ENCODE data around the gene GRM5.

Gene GRM5

DNA sequence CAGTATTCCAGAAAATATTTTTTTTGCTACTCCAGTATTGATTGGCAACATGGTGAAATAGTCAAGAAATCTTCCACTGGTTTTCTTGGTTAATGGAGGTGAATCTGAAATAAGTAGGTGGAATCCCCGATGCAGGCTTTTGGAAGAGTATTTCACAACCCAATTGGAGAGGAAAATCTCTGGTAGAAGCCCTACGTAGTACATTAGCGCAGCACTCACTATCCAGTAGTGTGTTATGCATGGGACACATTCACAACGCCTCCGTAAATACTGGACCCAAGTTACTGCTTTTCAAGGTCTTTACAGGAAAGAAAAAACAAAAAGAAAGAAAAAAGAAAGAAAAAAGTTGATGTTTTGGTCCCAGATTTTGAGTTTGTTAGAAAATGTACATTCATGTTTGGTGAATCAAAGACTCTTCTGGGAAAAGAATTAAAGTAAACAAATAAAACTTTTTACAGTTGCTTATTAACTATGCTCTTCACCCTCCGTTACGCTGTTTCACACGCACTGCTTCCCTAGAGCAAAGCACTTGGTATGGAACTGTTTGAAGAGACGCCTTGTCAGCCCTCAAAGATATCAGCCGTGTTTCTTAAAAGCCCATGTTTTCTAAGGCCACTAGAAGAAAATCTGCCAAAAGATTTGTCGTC, 557.9 kb downstream of the GRM5 start:
- TF ChIP-seq, protein P1, sequence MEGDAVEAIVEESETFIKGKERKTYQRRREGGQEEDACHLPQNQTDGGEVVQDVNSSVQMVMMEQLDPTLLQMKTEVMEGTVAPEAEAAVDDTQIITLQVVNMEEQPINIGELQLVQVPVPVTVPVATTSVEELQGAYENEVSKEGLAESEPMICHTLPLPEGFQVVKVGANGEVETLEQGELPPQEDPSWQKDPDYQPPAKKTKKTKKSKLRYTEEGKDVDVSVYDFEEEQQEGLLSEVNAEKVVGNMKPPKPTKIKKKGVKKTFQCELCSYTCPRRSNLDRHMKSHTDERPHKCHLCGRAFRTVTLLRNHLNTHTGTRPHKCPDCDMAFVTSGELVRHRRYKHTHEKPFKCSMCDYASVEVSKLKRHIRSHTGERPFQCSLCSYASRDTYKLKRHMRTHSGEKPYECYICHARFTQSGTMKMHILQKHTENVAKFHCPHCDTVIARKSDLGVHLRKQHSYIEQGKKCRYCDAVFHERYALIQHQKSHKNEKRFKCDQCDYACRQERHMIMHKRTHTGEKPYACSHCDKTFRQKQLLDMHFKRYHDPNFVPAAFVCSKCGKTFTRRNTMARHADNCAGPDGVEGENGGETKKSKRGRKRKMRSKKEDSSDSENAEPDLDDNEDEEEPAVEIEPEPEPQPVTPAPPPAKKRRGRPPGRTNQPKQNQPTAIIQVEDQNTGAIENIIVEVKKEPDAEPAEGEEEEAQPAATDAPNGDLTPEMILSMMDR (IDR thresholded peaks at IDR 0.05; ENCODE audit: control insufficient read depth, extremely low read depth, insufficient read depth) = no peak
- peak; percentile 61 for DNase-seq (ENCODE audit: low read depth)
- no peak overlapping the region for H3K4me3 ChIP-seq (ENCODE audit: low read depth, low read length)

DNA sequence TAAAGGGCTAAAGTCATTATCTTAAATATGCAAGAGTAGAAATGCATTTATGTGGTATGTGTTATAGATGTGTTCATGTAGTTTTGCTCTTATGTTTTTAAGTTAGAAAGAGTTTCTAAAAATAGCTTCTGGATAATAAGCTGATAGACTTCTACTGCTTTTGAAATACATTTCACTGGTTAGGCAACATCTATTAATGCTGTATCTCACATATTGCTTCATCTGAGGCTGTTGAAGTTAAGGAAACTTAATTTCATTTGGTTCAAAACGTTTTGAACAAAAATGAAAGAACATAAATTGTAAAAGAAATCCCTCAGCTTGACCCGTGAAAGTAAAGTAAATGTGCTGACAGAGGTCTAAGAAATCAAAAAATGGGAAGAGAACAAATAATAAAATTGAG, 564.2 kb downstream of the GRM5 start:
- H3K4me3 ChIP-seq (ENCODE audit: low read depth, low read length) = no peak overlapping the region
- no peak for DNase-seq (ENCODE audit: low read depth)
- TF ChIP-seq, protein P1 (IDR thresholded peaks at IDR 0.05; ENCODE audit: control insufficient read depth, extremely low read depth, insufficient read depth) = no peak

DNA sequence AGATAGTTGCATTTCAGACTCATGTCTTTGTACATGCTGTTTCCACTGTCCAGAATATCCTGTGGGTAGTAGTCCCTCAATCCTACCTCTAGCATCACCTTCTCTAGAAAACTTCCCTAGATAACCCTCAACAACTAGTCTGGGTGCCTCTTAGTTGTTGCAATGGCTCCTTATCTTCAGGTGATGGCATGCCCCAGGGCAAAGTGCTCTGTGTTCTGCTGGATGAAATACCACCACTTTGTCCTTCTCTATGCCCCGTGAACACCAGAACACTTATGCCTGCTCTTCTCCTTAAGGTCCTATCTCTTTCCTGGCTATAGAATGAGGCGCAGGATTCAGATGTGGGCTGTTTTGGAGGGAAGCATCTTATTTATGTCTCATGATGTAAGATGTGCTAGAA, 569.9 kb downstream of the GRM5 start:
- no peak for DNase-seq (ENCODE audit: low read depth)

DNA sequence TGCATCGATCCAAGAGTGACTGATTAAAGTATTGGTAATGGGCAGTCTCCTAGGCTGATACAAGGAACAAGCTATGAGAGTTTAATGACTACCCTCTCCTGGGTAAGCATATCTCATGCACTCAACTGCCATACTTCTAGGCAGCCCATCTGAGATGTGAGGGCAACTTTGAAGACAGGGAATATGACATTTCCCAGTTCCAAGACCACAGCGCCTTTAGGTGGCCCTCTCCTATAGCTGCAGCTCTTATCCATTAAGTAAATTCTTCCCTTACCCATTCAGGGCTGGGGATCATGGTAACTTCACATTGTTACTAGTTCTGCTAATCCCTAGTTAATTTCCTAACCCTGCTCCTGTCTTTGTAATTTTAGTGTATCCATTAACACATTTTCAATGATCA, 570.9 kb downstream of the GRM5 start:
- DNase-seq (ENCODE audit: low read depth) = no peak
- H3K4me3 ChIP-seq (ENCODE audit: low read depth, low read length) = no peak overlapping the region
- TF ChIP-seq, protein P1 (IDR thresholded peaks at IDR 0.05; ENCODE audit: control insufficient read depth, extremely low read depth, insufficient read depth) = no peak

More for the DNA sequence above, 569.9 kb downstream of the GRM5 start:
- TF ChIP-seq, protein P1 (IDR thresholded peaks at IDR 0.05; ENCODE audit: control insufficient read depth, extremely low read depth, insufficient read depth) = no peak
- no peak overlapping the region for H3K4me3 ChIP-seq (ENCODE audit: low read depth, low read length)

DNA sequence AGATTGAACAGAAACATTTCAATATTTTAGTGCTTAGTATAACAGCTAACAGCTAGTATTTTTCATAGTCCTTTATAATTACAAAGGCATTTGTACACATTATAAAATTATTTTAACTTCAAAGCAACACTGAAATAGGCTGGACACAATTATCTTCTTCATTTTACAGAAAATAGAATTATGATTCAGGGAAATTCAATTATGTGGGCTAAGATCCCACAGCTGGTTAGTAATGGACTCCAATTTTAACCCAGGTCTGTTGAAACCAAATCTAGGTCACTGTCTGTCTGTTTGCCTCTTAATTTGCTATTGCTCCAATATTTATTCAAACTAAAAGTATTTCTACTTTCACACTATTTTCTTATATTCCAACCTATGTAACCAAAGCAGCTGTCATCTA, 574.1 kb downstream of the GRM5 start:
- no peak for DNase-seq (ENCODE audit: low read depth)
- TF ChIP-seq, protein P1 (IDR thresholded peaks at IDR 0.05; ENCODE audit: control insufficient read depth, extremely low read depth, insufficient read depth) = no peak
- H3K4me3 ChIP-seq (ENCODE audit: low read depth, low read length) = no peak overlapping the region

DNA sequence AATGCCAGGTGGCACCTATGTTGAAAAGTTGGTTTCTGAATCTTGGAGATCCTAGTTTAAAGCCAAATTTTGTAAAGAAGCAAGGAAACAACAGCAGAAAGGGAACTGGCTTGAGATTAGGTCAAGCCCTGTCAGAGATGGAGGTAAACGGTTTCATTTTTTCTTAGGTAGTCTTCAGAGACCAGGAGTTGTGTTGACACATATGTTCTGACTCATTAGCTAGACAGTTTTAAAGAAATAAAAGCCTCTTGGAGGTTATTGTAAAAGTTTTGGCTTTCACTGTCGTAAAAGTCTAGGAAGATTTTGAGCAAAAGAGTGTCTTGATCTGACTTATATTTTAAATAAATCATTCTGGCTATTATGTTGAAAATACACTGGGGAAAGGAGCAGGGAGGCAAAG, 576.8 kb downstream of the GRM5 start:
- TF ChIP-seq, protein P1 (IDR thresholded peaks at IDR 0.05; ENCODE audit: control insufficient read depth, extremely low read depth, insufficient read depth) = no peak
- no peak for DNase-seq (ENCODE audit: low read depth)
- H3K4me3 ChIP-seq (ENCODE audit: low read depth, low read length) = no peak overlapping the region

DNA sequence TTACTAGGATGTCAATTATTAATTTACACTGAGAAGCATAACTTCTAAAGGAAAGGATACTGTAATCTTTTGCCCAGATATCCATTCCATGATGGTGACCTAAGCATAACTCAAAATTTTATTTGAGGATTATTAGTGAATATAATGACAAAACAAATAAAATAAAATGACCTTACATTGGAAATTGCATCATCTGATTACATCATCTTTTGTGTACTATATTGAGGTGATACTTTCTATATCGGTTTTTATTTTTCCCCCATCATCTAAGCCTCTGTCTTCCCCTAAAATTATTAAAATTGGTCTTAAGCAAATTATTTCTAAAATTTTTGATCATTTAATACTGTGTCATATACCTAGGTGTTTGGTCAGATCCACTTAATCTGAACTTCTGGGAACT, 578.1 kb downstream of the GRM5 start:
- TF ChIP-seq, protein P1 (IDR thresholded peaks at IDR 0.05; ENCODE audit: control insufficient read depth, extremely low read depth, insufficient read depth) = no peak
- DNase-seq (ENCODE audit: low read depth) = no peak
- H3K4me3 ChIP-seq (ENCODE audit: low read depth, low read length) = no peak overlapping the region

Measured in LNCaP clone FGC (cell line).